CD4-positive, alpha-beta T cell treated with Interferon alpha-2 for 1 hour (primary cell): Measurements from ENCODE around the gene SUPT5H.
A peak's percentile ranks its signal among the peaks of the same experiment; 100 is the strongest.

Experiments used
- DNase-seq, 2 donors: peaks; one replicate each; pipeline ENCODE4 v3.0.0-alpha.2; 2020 to 2022

Gene SUPT5H

DNA sequence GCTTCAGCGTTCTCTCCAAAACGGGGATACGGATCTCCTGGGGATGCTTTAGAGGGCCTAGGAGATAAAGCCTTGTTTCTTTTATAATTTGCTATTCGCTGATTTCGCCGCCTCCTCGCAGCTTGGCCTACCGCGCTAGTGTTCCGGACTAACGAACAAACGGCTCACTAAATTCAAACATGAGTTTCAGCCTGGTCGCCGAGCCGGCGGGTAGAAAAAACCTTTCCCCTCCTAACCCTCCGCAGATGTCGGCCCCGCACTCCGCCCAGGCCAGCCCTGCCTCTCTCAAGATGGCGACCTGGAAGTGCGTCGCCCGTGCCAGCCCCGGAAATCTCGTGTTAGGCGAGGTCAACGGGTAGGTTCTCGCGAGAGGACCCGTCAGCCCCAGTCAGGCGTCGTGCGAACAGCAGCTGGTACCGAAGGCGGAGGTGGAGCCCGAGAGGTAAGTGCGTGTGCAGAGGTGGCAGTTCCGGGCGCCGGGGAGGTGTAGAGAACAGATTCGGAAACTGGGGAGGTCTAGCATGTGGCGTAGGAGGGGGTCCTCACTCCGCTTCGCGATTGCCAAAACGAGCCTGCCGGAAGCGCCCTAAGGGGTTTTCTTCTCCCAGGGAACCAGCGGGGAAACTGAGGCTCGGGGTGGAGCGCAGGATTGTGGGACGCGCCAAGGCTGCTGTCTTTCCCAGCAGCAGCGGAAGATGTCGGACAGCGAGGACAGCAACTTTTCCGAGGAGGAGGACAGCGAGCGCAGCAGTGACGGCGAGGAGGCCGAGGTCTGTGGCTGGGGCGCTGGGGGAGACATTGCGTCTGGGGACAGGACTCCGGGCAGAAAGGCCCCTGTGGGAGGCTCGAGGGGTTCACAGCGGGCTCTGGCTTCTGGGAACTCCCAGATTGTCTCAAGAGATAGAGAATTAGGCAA lies at the start of gene SUPT5H:
Gene SUPT5H, plus strand, starts transcription at position 387 of the 916 bp plus-strand sequence. Its CDS starts 309 bp downstream, at position 696.
- DNase-seq = peak; percentile 99

DNA sequence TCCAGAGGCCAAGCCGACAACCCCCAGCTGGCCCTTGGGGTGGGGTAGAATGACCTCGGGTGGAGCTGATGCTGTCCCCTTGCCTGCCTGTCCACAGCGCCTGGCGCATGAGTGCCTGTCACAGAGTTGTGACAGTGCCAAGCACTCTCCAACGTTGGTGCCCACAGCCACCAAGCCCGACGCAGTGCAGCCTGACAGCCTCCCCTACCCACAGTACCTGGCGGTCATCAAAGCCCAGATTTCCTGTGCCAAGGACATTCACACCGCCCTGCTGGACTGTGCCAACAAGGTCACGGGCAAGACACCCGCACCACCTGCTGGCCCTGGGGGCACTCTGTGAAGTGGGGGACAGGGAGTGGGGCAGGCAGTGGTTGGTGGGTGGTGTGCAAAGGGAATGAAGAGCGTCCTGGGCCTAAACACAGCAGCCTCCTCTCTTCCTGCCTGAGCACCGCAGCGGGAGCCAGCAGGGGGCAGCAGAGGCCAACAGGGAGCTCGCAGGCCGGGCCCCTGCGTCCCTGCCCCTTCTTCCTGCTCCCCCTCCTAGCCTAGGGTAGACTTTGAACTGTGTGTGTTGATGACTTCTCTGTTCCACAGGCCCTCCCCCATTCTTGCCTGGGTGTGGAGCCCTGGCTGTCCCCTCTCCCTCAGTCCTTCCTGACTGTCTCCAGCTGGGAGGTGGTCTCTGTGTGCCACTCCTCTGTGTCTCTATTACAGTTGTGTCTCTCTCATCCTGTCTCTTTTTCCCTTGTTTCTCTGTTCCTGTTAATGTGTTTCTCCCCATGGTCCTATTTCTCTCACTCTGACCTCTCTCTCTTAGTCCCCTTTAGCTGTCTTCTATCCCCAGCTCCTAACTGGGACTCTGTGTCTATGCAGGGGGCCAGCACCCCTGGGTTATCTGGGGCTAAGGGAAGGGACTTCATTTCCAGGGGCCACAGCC lies 47.8 kb upstream of the SUPT5H start:
- peak; percentile 93 to 95 for DNase-seq

DNA sequence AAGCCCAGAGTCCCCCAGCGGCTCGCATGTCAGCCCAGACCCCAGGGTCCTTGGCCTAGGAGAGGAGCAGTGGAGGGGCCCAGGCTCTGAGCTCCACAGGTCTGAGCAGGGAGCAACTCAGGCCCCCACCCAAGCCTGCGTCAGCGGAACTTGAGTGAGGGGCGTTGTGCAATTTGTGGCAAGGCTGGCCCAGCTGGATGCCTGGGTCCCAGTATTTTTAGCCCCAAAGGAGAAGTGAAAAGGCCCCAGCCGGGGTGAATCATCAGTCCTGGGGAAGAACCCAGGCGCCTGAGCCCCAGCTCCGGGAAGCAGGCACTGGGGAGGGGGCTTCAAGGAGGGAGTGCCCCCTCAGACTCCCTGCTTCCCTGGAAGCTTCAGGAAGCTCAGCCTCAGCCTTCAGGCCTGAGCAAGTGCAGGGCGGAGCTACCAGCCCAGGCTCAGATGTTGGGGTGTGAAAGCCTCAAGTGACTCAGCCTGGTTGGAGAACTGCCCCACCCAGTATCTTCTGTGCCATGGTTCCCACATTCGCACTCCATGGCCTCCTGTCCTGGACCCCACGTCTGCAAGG lies 47.0 kb upstream of the SUPT5H start:
- peak; percentile 72 to 89 for DNase-seq

DNA sequence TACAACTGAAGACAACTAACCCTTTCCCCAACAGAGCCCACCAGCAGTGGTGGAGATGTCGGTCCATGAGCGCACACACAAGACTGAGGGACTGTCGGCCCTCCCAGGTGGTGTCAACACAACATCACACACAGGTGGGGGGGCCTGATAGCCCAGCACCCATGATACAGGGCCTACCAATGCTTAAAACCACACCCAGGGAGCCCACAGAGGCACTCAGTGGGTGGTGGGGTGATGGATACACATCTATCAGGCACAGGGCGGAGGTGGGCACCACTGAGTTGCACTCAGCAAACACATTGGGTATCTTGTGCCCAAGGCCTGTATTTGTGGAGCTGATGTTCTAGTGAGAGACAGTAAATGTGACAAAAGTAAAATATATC lies 45.7 kb upstream of the SUPT5H start:
- DNase-seq = no peak

DNA sequence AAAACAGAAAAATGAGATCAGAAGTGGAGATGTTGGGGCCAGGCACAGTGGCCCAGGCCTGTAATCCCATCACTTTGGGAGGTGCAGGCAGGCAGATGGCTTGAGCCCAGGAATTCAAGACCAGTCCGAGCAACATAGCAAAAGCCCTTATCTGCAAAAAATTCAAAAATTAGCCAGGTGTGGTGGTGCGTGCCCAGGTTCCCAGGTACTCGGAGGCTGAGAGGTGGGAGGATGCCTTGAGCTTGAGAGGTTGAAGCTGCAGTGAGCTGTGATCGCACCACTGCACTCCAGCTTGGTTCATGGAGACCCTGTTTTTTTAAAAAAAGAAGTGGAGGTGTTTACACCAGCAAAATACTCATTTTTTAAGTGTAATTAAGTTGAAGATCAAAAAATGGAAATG lies 45.3 kb upstream of the SUPT5H start:
- no peak for DNase-seq

DNA sequence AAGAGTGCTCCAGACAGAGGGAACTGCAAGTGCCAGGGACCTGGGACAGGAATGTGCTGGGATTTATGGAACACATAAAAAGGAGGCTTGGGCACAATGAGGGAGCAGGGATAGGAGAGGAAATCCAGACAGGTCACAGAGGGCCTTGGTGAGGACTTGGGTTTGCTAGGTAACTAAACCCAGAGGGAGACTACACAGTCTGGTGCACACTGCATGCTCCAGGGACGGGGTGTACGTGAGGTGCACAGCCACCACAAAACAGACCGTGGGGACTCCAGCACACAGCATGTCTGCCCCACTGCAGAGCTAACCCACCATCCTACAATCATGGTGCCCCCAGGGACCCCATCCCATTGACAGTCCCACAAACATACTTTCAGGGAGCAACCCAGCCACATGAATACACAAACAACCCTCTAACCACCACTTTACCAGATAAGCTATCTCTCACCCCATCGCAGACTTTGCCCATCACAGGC lies 44.3 kb upstream of the SUPT5H start:
- DNase-seq = no peak

DNA sequence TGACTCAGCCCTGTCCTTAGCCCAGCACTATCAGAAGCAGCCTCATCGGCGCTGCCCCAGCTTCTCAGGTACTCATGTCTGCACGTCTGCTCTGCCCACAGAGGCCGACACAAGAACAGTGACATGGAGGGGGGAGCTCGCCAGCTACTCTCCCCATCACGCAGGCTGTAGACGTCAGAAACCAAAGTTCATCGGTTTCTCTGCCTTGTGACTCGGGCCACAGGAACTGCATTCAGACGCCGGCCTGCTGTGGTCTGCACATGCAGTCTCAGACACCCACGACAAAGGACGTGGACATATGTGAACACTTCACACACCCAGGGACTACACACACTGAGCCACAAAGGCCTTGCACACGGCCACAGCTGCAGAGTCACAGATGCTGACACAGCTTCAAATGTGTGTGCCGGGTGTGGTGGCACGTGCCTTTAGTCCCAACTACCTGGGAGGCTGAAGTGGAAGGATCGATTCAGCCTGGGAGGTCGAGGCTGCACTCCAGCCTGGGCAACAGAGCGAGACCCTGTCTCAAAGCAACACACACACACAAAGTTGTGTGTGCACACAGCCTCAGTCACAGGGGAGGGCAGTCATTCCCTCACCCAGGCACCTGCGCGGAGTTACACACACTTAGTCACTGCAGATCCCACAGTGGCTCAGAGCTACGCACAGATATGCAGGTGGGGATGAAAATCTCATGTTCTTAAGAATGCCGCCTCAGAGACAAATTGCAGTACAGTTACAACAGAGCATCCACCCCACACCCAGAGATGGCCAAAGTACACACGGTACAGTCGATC lies 43.6 kb upstream of the SUPT5H start:
- DNase-seq = peak; percentile 89 to 92

DNA sequence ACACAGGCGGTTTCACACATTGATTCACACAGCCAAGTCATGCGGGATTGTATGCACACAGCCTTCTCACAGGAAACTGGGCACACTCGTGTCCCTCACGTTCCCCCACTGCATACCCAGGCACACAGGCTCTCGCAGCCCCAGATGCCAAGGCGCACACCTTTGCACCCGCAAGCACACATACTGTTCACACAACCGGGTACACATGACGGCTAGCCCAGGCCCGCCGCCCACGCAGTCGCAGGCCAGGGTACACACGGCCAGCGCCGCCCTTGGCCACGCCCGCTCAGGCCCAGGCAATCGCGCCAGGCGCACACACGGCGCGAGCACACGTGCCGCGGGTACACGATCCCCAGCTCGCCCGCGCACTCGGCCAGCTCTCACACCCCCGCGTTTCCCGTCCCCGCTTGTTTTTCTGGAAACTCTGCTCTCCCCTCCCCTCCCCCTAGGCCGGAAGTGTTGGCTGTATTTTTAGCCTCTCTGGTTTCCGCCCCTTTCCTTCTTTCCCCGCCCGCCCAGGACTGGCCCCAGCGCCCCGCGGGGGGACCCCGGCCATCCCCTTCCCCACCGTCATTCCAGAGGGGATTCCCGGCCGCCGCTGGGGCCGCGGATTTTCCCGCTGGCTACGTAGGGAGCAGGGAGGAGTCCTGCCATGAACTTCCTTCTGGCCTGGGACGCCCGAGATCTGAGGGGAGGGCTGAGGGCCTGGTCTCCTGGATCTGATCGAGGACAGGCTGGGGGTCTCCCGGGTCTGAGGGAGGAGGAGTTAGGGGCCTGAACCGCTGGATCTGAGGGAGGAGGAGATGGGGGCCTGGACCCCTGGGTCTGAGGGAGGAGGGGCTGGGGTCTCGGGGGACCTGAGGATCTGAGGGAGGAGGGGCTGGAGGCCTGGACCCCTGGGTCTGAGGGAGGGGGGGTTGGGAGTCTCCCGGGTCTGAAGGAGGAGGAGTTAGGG lies 42.8 kb upstream of the SUPT5H start:
- DNase-seq = peak; percentile 94 to 96

DNA sequence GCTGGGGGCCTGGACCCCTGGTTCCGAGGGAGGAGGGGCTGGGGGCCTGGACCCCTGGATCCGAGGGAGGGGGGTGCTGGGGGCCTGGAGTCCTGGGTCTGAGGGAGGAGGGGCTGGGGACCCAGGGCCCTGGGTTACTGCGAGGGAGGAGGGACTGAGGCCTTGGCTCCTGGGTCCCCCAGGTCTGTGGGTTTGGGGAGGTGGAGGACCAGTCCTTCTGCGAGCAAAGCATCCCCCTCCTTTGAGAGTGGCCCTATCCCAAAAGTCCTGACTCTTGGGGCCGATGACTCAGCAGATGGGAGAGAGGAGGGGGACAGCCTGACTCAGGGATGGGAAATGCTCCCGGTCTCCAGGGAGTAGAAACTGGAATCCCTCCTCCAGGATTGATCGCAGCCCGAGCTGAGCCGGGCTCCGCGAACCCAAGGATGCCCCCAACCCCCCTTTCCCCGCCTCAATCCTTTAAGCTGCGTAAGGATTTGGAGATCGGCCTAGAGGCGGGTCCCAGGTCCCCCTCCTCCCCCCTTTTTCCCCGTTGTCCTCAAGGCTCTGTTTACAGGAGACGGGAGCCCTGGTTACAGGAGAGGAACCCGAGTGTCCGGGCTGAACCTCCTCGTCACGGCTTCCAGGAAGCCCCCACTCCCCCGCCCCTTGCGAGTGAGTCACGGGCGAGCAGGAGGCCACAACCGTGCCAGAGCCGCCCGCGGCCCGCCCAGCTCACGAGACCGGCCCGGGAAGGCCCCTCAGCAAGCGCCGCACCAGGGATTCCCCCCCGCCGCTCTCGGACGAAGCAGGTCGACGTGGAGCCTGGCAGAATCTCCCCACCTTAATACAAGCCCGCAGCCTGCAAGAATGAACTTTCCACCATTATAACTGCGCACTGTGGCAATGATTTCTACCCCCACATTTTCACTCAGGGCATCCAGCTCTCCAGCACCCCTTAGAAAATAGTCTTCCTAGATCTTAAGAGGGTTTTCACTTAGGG lies 41.8 kb upstream of the SUPT5H start:
- peak; percentile 99 for DNase-seq

DNA sequence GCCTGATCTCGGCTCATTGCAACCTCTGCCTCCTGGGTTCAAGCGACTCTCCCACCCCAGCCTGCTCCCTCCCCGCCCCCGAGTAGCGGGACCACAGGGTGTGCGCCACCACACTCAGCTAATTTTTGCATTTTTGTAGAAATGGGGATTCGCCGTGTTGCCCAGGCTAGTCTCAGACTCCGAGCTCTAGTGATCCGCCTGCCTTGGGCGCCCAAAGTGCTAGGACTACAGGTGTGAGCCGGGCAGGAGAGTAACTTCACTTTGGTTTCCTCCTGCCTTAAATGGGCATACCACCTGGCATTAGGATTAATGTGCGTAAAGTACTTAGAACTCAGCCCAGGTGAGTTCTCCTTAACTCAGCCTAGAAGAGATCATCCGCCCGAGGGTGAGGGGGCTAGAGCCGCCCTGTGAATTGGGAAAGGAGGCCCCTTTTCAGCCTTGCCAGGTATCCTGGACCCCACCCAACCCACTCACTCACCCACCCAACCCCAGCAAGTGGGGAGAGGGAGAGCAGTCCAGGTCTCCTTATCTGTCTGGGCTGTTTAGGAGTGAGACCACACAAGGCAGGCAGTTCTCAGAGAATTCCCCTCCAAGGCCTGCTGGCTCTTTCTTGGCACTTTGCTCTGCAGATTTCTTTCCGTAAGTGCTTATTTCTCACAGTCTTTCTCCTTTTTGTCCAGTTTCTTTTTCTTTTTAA lies 40.0 kb upstream of the SUPT5H start:
- peak; percentile 56 to 62 for DNase-seq

DNA sequence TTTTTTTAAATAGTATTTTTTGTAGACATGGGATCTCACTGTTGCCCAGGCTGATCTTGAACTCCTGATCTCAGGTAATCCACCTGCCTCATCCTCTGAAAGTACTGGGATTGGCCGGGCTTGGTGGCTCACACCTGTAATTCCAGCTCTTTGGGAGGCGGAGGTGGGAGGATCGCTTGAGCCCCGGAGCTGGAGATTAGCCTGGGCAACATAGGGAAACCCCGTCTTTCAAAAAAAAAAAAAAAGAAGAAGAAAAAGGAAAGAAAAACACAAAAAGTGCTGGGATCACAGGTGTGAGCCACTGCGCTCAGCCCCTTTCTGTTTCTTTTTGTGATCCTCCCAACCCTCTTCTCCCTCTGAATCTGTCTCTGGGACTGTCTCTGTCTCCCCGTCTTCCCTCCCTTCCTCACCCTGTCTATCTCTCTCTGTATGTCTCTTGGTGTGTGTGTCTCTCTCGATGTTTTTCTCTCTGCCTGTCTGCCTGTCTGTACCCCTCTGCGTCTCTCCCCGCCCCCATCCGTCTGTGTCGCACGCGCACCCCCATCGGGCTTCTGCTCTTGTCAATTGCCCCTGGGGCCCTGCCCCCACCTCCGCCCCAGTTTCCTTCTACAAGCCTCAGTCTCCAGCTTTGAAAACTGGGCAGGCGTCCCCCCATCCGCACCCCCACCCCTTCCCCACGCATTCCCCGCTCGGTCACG lies 39.3 kb upstream of the SUPT5H start:
- peak; percentile 94 to 96 for DNase-seq

DNA sequence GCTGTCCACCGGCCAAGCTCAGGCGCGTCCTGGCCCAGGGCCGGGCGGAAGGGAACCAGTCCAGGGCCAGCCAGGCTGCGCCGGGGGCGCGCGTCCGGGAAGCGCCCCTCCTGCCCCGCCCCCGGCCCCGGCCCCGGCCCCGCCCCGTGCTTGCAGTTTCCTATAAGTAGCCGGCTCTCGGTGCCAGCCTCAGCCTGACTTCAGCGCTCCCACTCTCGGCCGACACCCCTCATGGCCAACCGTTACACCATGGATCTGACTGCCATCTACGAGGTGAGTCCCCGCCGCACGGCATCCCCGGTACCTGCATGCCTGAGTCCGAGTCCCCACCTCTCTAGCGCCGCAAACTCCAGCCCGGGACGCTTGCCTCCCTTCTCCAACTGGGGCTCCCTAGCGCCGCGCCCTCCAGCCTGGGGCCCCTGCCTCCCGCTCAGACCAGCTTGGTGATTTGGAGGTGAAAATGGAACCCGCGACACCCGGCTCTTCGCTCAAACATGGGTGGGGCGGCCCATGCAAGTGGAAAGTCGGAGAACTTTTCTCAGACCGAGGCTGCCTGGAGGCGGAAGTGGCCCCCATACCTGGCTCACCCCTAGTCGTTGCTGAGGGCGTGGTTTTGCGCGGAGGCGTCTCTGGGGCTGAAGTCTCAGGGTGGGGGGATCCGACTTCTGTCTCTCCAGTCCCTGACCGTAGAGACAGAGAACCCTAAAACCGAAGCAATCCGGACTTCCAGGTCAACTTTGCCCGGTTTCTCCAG lies 38.5 kb upstream of the SUPT5H start, which contains the start of gene ZFP36:
Gene ZFP36, plus strand, starts transcription at position 192 of the 754 bp plus-strand sequence. Its CDS starts 58 bp downstream, at position 250.
- peak; percentile 94 to 96 for DNase-seq

DNA sequence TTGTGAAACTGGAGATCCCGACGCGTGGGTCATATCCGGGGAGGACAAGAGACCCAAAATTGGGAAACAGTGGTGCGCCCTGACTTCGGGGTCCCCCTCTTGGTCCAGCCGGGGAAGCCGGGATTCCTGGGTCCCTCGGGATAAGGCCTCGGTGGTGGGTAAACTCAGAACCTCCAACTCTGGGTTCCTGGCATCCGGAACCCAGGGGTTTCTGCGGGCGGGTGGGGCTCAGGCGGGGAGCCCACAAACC lies 38.0 kb upstream of the SUPT5H start:
- no peak for DNase-seq

DNA sequence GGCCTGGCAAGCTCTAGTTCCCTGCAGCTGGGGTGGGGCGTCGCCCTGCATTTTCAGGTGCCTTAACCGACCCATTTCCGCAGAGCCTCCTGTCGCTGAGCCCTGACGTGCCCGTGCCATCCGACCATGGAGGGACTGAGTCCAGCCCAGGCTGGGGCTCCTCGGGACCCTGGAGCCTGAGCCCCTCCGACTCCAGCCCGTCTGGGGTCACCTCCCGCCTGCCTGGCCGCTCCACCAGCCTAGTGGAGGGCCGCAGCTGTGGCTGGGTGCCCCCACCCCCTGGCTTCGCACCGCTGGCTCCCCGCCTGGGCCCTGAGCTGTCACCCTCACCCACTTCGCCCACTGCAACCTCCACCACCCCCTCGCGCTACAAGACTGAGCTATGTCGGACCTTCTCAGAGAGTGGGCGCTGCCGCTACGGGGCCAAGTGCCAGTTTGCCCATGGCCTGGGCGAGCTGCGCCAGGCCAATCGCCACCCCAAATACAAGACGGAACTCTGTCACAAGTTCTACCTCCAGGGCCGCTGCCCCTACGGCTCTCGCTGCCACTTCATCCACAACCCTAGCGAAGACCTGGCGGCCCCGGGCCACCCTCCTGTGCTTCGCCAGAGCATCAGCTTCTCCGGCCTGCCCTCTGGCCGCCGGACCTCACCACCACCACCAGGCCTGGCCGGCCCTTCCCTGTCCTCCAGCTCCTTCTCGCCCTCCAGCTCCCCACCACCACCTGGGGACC lies 37.6 kb upstream of the SUPT5H start:
- DNase-seq = peak; percentile 74 to 81

DNA sequence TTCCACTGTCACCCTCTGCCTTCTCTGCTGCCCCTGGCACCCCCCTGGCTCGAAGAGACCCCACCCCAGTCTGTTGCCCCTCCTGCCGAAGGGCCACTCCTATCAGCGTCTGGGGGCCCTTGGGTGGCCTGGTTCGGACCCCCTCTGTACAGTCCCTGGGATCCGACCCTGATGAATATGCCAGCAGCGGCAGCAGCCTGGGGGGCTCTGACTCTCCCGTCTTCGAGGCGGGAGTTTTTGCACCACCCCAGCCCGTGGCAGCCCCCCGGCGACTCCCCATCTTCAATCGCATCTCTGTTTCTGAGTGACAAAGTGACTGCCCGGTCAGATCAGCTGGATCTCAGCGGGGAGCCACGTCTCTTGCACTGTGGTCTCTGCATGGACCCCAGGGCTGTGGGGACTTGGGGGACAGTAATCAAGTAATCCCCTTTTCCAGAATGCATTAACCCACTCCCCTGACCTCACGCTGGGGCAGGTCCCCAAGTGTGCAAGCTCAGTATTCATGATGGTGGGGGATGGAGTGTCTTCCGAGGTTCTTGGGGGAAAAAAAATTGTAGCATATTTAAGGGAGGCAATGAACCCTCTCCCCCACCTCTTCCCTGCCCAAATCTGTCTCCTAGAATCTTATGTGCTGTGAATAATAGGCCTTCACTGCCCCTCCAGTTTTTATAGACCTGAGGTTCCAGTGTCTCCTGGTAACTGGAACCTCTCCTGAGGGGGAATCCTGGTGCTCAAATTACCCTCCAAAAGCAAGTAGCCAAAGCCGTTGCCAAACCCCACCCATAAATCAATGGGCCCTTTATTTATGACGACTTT lies 36.8 kb upstream of the SUPT5H start:
- DNase-seq = peak; percentile 64 to 76
